IPS-11a (cell line): ENCODE results near the gene NMRAL1.

Experiments
- H3K4me3 ChIP-seq: one replicate; pipeline ENCODE4 v1.5.1; 2013; ENCODE audit warnings: low read depth, low read length, control low read depth

NMRAL1 gene

GRCh38 chr16:4474192-4474961 lies at the start of gene NMRAL1:
Gene NMRAL1, minus strand, starts transcription at chr16:4474625. Its CDS starts 493 bp downstream, at chr16:4474132.
- peak within 1 kb of the TSS; percentile 67 for H3K4me3 ChIP-seq

- H3K4me3 ChIP-seq: no peak overlapping the region
These were observed 49.3 kb upstream of the NMRAL1 start for GRCh38 chr16:4523686-4524085.

- no peak overlapping the region for H3K4me3 ChIP-seq
These were observed 47.7 kb upstream of the NMRAL1 start for GRCh38 chr16:4522051-4522581.

GRCh38 chr16:4520913-4521312 lies 46.5 kb upstream of the NMRAL1 start:
- no peak overlapping the region for H3K4me3 ChIP-seq

- H3K4me3 ChIP-seq: no peak overlapping the region
These were observed 45.0 kb upstream of the NMRAL1 start for GRCh38 chr16:4519274-4520058.

- H3K4me3 ChIP-seq: no peak overlapping the region
These were observed 43.6 kb upstream of the NMRAL1 start for GRCh38 chr16:4517812-4518680.

GRCh38 chr16:4515611-4516233 lies 41.3 kb upstream of the NMRAL1 start:
- no peak overlapping the region for H3K4me3 ChIP-seq

- H3K4me3 ChIP-seq: no peak overlapping the region
These were observed 40.2 kb upstream of the NMRAL1 start for GRCh38 chr16:4514606-4515005.

- H3K4me3 ChIP-seq: no peak overlapping the region
These were observed 39.5 kb upstream of the NMRAL1 start for GRCh38 chr16:4513881-4514280.

GRCh38 chr16:4513086-4513860 lies 38.8 kb upstream of the NMRAL1 start:
- no peak overlapping the region for H3K4me3 ChIP-seq

GRCh38 chr16:4512473-4512872 lies 38.0 kb upstream of the NMRAL1 start:
- no peak overlapping the region for H3K4me3 ChIP-seq

GRCh38 chr16:4511441-4512082 lies 37.1 kb upstream of the NMRAL1 start:
- no peak overlapping the region for H3K4me3 ChIP-seq

GRCh38 chr16:4510747-4511426 lies 36.5 kb upstream of the NMRAL1 start:
- H3K4me3 ChIP-seq: no peak overlapping the region

- no peak overlapping the region for H3K4me3 ChIP-seq
These were observed 35.7 kb upstream of the NMRAL1 start for GRCh38 chr16:4510131-4510530.

- H3K4me3 ChIP-seq: no peak overlapping the region
These were observed 35.0 kb upstream of the NMRAL1 start for GRCh38 chr16:4509420-4509819.

GRCh38 chr16:4508806-4509205 lies 34.4 kb upstream of the NMRAL1 start:
- H3K4me3 ChIP-seq: no peak overlapping the region

GRCh38 chr16:4507588-4508345 lies 33.3 kb upstream of the NMRAL1 start:
- no peak overlapping the region for H3K4me3 ChIP-seq

- no peak overlapping the region for H3K4me3 ChIP-seq
These were observed 32.0 kb upstream of the NMRAL1 start for GRCh38 chr16:4506450-4506849.
